GM23338 (cell line): ENCODE measurements around the gene GRHPR. TPM values are rescaled to one million over a fixed set of nuclear protein-coding genes. Genes with fewer than 3 reads are reported as not detected.
"Not testable (repeated sequence)": the region's sequence is repeated elsewhere in the genome, so short reads cannot be mapped to it uniquely, and the experiment has no call there.

Experiments used
- ATAC-seq: fragments of 200-7000 bp; cut with Tn5 transposase; 3 replicates; pipeline ENCODE4 v1.9.1; 2020
- DNase-seq: peaks from one replicate; pipeline ENCODE4 v3.0.0-alpha.2; 2015; ENCODE audit warnings: low spot score
- H2AFZ ChIP-seq: fragments of 200-600 bp; sonication (generic); 2 replicates; pipeline ENCODE4 v1.8.0; 2016; ENCODE audit warnings: antibody characterized with exemption, mild to moderate bottlenecking, moderate library complexity
- H3F3A ChIP-seq: fragments of 200-600 bp; sonication (generic); replicated peaks from 2 replicates; pipeline ENCODE4 v1.8.0; 2017; ENCODE audit warnings: antibody characterized with exemption, mixed run types, low read depth
- H3K27ac ChIP-seq: fragments of 200-600 bp; sonication (generic); 2 replicates; pipeline ENCODE4 v1.6.1; 2016; ENCODE audit warnings: low read depth
- H3K27me3 ChIP-seq: fragments of 200-600 bp; sonication (generic); 2 replicates; pipeline ENCODE4 v1.8.0; 2016; ENCODE audit warnings: mild to moderate bottlenecking, mixed run types, moderate library complexity; ENCODE audit not compliant: insufficient read depth
- H3K36me3 ChIP-seq: fragments of 200-600 bp; sonication (generic); 2 replicates; pipeline ENCODE4 v1.8.0; 2016; ENCODE audit warnings: mild to moderate bottlenecking; ENCODE audit not compliant: insufficient read depth
- H3K4me1 ChIP-seq: fragments of 200-600 bp; sonication (generic); 2 replicates; pipeline ENCODE4 v1.8.0; 2016; ENCODE audit warnings: mild to moderate bottlenecking, moderate library complexity; ENCODE audit not compliant: insufficient read depth
- H3K4me2 ChIP-seq: fragments of 200-600 bp; sonication (generic); 2 replicates; pipeline ENCODE4 v1.7.1; 2017; ENCODE audit warnings: mixed run types
- H3K4me3 ChIP-seq: fragments of 200-600 bp; sonication (generic); 2 replicates; pipeline ENCODE4 v1.6.1; 2016; ENCODE audit warnings: mixed run types
- H3K79me2 ChIP-seq: fragments of 200-600 bp; sonication (generic); replicated peaks from 2 replicates; pipeline ENCODE4 v1.8.0; 2017; ENCODE audit warnings: mild to moderate bottlenecking; ENCODE audit not compliant: insufficient read depth
- H3K9me2 ChIP-seq: fragments of 200-600 bp; sonication (generic); 2 replicates; pipeline ENCODE4 v1.8.0; 2017; ENCODE audit not compliant: insufficient read depth
- H4K20me1 ChIP-seq: fragments of 200-600 bp; sonication (generic); replicated peaks from 2 replicates; pipeline ENCODE4 v1.8.0; 2017; ENCODE audit warnings: mild to moderate bottlenecking; ENCODE audit not compliant: insufficient read depth
- H3K27ac Mint-ChIP-seq: 2 replicates; pipeline ENCODE4 v1.8.0; 2020; ENCODE audit warnings: inconsistent platforms, mild to moderate bottlenecking, moderate library complexity, mixed read lengths
- H3K27me3 Mint-ChIP-seq: 3 replicates; pipeline ENCODE4 v1.8.0; 2022; ENCODE audit warnings: low read depth, mild to moderate bottlenecking, moderate library complexity, mixed read lengths, inconsistent platforms; ENCODE audit not compliant: insufficient read depth, poor library complexity
- H3K36me3 Mint-ChIP-seq: 3 replicates; pipeline ENCODE4 v1.8.0; 2021; ENCODE audit warnings: low read depth, mild to moderate bottlenecking, inconsistent platforms, moderate library complexity, mixed read lengths
- H3K4me1 Mint-ChIP-seq: 3 replicates; pipeline ENCODE4 v1.8.0; 2020; ENCODE audit warnings: mild to moderate bottlenecking, inconsistent platforms, mixed read lengths
- H3K4me3 Mint-ChIP-seq: 3 replicates; pipeline ENCODE4 v1.8.0; 2021; ENCODE audit warnings: moderate library complexity, mild to moderate bottlenecking, inconsistent platforms, mixed read lengths
- H3K9me3 Mint-ChIP-seq: 3 replicates; pipeline ENCODE4 v1.8.0; 2020; ENCODE audit warnings: moderate library complexity, mild to moderate bottlenecking, inconsistent platforms, mixed read lengths
- STAT1 ChIP-seq: IDR thresholded peaks from one replicate; pipeline ENCODE4 v1.6.1; 2016; ENCODE audit warnings: antibody characterized with exemption; ENCODE audit not compliant: unreplicated experiment
- polyA plus RNA-seq: library from polyadenylated mRNA; unstranded; fragments of >200 nt; fragmentation: Nextera tagmentation; extraction: Ambion mirVana; gene quantifications from 2 replicates; pipeline ENCODE4 v1.2.1, GENCODE V29; 2016
- total RNA-seq: library from RNA; depleted of rRNA; stranded (reverse); fragments of >200 nt; shearing (Covaris generic); gene quantifications from 2 replicates; pipeline ENCODE4 v1.2.3, GENCODE V29; 2014
- TF ChIP-seq, protein P1 (sequence below), 2 experiments: fragments of 200-600 bp in 1 of 2; sonication (generic) in 1 of 2; conservative IDR thresholded peaks; 2 replicates each; pipeline versions ENCODE4 v1.5.1 to v1.6.1; 2016 to 2017; ENCODE audit warnings: antibody characterized with exemption in 2 of 2, low read depth in 2 of 2, mild to moderate bottlenecking in 2 of 2, moderate library complexity in 1 of 2

The GRHPR gene
- total and polyA plus RNA-seq, 2 experiments from 2014 or later: 69.0 to 128 TPM

GRCh38 chr9:37477443-37477842 is 54.9 kb downstream of the GRHPR start:
- not testable (repeated sequence) for H3K27me3 ChIP-seq, H3K79me2 ChIP-seq, H3K27ac Mint-ChIP-seq, H3K4me2 ChIP-seq, H3K27ac ChIP-seq, H4K20me1 ChIP-seq, H3K4me3 ChIP-seq, DNase-seq, ATAC-seq, H3K9me2 ChIP-seq, H3K4me1 ChIP-seq, H2AFZ ChIP-seq, H3K27me3 Mint-ChIP-seq, H3K36me3 ChIP-seq, H3K4me3 Mint-ChIP-seq
- peaks cover 20% of the 10 kb centered on the region; the same call in 2 of the 3 replicates for H3K36me3 Mint-ChIP-seq
- H3K4me1 Mint-ChIP-seq: peaks cover 11% of the 10 kb centered on the region
- H3F3A ChIP-seq: peaks cover 14% of the 10 kb centered on the region
- peaks cover 32% of the 10 kb centered on the region for H3K9me3 Mint-ChIP-seq

- H3F3A ChIP-seq: peaks cover 12% of the 10 kb centered on the region
- not testable (repeated sequence) for H4K20me1 ChIP-seq, ATAC-seq, H3K27ac ChIP-seq, H3K4me1 Mint-ChIP-seq, H3K9me2 ChIP-seq, H3K4me3 ChIP-seq, H3K79me2 ChIP-seq, H3K4me2 ChIP-seq, DNase-seq, H3K4me1 ChIP-seq, H3K27ac Mint-ChIP-seq, H3K27me3 Mint-ChIP-seq, H3K36me3 ChIP-seq, H2AFZ ChIP-seq, H3K4me3 Mint-ChIP-seq, H3K27me3 ChIP-seq
- Mint-ChIP-seq H3K36me3 (peaks cover 19% of the 10 kb centered on the region; the same call in 2 of the 3 replicates), H3K9me3 (peaks cover 28% of the 10 kb centered on the region)
These were observed 55.6 kb downstream of the GRHPR start for GRCh38 chr9:37477987-37478619.

DNA sequence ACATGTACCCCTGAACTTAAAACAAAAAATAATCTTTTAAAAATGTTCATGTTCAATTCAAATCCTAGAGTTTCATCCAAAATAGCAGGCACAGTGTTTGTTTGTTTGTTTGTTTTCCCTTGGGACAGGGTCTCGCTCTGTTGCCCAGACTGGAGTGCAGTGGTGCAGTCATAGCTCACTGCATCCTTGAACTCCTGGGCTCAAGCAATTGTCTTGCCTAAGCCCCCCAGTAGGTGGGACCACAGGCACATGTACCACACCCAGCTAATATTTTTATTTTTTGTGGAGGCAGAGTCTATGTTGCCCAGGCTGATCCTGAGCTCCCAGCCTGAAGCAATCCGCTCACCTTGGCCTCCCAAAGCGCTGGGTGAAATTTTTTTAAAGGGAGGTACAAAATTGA is 58.3 kb downstream of the GRHPR start:
- TF ChIP-seq STAT1: no peak
- TF ChIP-seq, protein P1, sequence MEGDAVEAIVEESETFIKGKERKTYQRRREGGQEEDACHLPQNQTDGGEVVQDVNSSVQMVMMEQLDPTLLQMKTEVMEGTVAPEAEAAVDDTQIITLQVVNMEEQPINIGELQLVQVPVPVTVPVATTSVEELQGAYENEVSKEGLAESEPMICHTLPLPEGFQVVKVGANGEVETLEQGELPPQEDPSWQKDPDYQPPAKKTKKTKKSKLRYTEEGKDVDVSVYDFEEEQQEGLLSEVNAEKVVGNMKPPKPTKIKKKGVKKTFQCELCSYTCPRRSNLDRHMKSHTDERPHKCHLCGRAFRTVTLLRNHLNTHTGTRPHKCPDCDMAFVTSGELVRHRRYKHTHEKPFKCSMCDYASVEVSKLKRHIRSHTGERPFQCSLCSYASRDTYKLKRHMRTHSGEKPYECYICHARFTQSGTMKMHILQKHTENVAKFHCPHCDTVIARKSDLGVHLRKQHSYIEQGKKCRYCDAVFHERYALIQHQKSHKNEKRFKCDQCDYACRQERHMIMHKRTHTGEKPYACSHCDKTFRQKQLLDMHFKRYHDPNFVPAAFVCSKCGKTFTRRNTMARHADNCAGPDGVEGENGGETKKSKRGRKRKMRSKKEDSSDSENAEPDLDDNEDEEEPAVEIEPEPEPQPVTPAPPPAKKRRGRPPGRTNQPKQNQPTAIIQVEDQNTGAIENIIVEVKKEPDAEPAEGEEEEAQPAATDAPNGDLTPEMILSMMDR (conservative IDR thresholded peaks at IDR 0.05; ENCODE audit: low read depth in 2 of 2): peak; percentile 17 to 24; a peak in 2 of 4 replicates
- no peaks in the 10 kb centered on the region for H3K27me3 ChIP-seq

More for the DNA sequence above, 58.3 kb downstream of the GRHPR start:
- Mint-ChIP-seq H3K4me1 (peaks cover 18% of the 10 kb centered on the region), H3K27me3 (peaks cover 8% of the 10 kb centered on the region), H3K27ac (no peak overlapping the region), H3K36me3 (no peaks in the 10 kb centered on the region; the same call in 2 of the 3 replicates), H3K4me3 (no peak overlapping the region), H3K9me3 (peaks cover 4% of the 10 kb centered on the region; the same call in 1 of the 3 replicates)
- no peak overlapping the region for H3K27ac ChIP-seq
- no peak for ATAC-seq
- DNase-seq: no peak
- no peak overlapping the region for H3K4me2 ChIP-seq
- H3K4me3 ChIP-seq: no peak overlapping the region
- H4K20me1 ChIP-seq: no peaks in the 10 kb centered on the region
- H3F3A ChIP-seq: peaks cover 5% of the 10 kb centered on the region; the same call in 1 of the 2 replicates
- no peaks in the 10 kb centered on the region for H3K36me3 ChIP-seq
- H3K79me2 ChIP-seq: no peaks in the 10 kb centered on the region
- no peaks in the 10 kb centered on the region for H3K9me2 ChIP-seq
- H3K4me1 ChIP-seq: peaks cover 6% of the 10 kb centered on the region; the same call in 1 of the 2 replicates
- H2AFZ ChIP-seq: no peak overlapping the region
